Measurements from ENCODE around the gene CRYBG3.

DNA sequence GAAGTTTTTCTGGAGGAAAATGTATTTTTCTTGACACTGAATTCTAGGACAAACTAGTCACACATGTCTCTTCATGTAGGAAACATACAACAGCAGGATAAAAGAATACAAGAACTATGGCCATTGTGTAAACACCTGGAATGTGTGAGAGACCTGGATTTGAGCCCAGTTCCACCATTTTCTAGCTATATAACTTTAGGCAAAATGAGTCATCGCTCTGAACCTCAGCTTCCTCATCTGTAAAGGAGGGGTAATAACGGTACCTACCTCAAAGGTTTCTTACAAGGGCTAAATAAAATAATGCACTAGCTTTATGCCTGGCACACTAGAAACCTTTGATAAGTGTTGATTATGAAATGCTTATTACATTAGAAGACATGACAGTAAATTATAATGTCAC, 92.6 kb downstream of the CRYBG3 start:
- TF ChIP-seq POLR2A (IDR thresholded peaks at IDR 0.05) (no peak), CTCF (IDR thresholded peaks at IDR 0.05) (no peak)
